ENCODE data around the gene GALNT6. TPM values are rescaled to one million over a fixed set of nuclear protein-coding genes. Genes with fewer than 3 reads are reported as not detected.
"Not testable (repeated sequence)": the region's sequence is repeated elsewhere in the genome, so short reads cannot be mapped to it uniquely, and the experiment has no call there.

The GALNT6 gene
- total RNA-seq, 2 donors from 2014 or later, result 1.3 to 2.8 TPM

DNA sequence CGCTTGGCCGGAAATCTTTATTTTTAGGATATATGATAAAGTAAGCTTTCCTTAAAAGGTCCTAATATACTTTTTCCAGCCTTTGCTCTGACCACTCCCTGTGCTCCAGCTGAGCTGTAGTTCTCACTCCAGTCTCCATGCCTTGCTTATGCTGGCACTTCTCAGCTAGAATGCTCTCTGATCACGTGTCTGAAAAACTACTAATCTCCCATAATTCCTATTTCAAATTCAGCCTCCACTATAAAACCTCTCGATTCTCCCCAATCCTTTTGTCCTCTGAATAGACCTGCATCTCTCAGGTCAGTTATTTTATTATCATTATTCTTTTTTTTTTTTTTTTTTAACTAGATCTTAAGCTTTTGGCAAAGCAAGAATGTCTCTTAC is 70.9 kb downstream of the GALNT6 start:
- no peak overlapping the region for H3K27ac ChIP-seq
- no peaks in the 10 kb centered on the region for H3K36me3 ChIP-seq
- DNase-seq (ENCODE audit: low spot score), result no peak
- H3K4me3 ChIP-seq, result no peak overlapping the region
- H3K9me3 ChIP-seq, result no peaks in the 10 kb centered on the region
- H3K4me1 ChIP-seq, result no peaks in the 10 kb centered on the region
- H3K27me3 ChIP-seq, result no peaks in the 10 kb centered on the region
- TF ChIP-seq, protein P1, sequence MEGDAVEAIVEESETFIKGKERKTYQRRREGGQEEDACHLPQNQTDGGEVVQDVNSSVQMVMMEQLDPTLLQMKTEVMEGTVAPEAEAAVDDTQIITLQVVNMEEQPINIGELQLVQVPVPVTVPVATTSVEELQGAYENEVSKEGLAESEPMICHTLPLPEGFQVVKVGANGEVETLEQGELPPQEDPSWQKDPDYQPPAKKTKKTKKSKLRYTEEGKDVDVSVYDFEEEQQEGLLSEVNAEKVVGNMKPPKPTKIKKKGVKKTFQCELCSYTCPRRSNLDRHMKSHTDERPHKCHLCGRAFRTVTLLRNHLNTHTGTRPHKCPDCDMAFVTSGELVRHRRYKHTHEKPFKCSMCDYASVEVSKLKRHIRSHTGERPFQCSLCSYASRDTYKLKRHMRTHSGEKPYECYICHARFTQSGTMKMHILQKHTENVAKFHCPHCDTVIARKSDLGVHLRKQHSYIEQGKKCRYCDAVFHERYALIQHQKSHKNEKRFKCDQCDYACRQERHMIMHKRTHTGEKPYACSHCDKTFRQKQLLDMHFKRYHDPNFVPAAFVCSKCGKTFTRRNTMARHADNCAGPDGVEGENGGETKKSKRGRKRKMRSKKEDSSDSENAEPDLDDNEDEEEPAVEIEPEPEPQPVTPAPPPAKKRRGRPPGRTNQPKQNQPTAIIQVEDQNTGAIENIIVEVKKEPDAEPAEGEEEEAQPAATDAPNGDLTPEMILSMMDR (IDR thresholded peaks at IDR 0.05), result no peak

DNA sequence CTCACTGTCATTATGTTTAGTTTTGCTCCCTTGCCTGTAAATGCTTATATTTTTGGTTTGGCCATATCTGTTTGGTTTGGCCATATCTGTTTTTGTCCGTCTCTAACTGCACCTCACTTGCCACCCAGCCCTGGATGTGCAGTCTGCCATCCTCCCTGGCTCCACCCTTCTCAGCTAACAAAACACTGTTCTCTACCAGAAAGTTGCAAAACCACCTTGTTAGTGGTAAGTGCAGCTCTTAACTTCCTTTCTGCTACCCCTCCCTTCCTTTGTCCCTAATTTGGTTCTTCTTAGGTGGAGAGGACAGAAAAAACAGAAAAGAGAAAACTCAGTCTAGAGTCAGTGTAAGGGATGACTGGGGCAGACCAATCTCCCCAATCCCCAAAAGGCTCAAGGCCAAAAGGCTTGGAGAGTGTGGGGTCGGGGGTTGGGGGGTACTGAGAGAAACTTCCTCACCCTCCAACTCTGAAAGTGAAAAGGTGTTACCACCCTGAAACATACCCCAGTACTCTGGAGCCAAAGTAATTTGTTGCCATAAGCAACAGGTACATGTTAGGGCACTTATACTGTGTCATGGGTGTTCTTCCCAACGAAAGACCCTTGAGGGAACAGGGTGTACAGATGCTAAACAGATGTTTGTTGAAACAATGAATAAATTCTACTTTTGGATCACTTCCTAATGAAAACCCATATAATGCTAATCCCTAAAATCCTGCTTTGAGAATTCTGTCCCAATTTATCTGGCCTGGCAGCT is 72.2 kb downstream of the GALNT6 start:
- no peak overlapping the region for H3K4me3 ChIP-seq
- TF ChIP-seq, protein P1 (IDR thresholded peaks at IDR 0.05), result no peak
- H3K27ac ChIP-seq, result no peak overlapping the region
- no peaks in the 10 kb centered on the region for H3K4me1 ChIP-seq
- no peaks in the 10 kb centered on the region for H3K27me3 ChIP-seq
- H3K9me3 ChIP-seq, result no peaks in the 10 kb centered on the region
- DNase-seq (ENCODE audit: low spot score), result no peak
- no peaks in the 10 kb centered on the region for H3K36me3 ChIP-seq

DNA sequence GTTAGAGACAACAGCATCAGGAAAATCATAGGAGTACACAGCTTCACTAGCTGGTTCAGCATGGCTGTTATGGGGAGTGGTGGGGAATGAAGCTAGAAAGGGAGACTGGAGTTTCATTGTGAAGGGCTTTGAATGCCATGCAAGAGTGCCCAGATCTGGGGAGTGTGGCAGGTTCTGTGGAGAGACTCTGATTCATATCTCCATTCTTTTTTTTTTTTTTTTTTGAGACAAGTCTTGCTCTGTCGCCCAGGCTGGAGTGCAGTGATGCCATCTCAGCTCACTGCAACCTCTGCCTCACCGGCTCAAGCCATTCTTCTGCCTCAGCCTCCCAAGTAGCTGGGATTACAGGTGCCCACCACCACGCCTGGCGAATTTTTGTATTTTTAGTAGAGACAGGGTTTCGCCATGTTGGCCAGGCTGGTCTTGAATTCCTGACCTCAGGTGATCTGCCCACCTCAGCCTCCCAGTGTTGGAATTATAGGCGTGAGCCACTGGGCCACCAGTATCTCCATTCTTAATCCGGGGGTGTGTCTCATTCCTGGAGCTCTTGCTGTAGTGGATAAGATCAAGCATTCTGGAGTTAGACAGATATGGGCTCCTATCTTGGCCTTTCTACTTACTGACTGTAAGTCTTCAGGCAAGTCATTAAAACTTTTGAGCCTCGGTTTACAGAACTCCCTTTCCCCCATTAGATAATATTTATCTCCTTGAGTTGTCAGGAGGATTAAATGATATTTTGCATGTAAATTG is 73.0 kb downstream of the GALNT6 start:
- not testable (repeated sequence) for DNase-seq (ENCODE audit: low spot score); H3K27ac ChIP-seq; H3K27me3 ChIP-seq; H3K4me3 ChIP-seq; H3K9me3 ChIP-seq; H3K4me1 ChIP-seq; H3K36me3 ChIP-seq

DNA sequence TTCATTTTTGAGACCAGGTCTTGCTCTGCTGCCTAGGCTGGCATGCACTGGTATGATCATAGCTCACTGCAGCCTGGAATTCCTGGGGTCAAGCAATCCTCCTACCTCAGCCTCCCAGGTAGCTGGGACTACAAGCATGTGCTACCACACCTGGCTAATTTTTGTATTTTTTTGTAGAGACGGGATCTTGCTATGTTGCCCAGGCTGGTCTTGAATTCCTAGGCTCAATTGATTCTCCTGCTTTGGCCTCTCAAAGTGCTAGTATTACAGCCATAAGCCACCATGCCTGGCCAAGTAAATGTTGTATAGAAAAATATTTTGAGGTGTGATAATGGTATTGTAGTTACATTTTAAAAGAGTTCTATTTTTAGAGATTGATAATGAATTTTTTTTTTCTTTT is 79.8 kb downstream of the GALNT6 start:
- no peaks in the 10 kb centered on the region for H3K36me3 ChIP-seq
- no peaks in the 10 kb centered on the region for H3K27me3 ChIP-seq
- no peak overlapping the region for H3K27ac ChIP-seq
- no peak overlapping the region for H3K4me3 ChIP-seq
- no peaks in the 10 kb centered on the region for H3K9me3 ChIP-seq
- H3K4me1 ChIP-seq, result no peaks in the 10 kb centered on the region
- TF ChIP-seq, protein P1 (IDR thresholded peaks at IDR 0.05), result no peak
- DNase-seq (ENCODE audit: low spot score), result no peak

DNA sequence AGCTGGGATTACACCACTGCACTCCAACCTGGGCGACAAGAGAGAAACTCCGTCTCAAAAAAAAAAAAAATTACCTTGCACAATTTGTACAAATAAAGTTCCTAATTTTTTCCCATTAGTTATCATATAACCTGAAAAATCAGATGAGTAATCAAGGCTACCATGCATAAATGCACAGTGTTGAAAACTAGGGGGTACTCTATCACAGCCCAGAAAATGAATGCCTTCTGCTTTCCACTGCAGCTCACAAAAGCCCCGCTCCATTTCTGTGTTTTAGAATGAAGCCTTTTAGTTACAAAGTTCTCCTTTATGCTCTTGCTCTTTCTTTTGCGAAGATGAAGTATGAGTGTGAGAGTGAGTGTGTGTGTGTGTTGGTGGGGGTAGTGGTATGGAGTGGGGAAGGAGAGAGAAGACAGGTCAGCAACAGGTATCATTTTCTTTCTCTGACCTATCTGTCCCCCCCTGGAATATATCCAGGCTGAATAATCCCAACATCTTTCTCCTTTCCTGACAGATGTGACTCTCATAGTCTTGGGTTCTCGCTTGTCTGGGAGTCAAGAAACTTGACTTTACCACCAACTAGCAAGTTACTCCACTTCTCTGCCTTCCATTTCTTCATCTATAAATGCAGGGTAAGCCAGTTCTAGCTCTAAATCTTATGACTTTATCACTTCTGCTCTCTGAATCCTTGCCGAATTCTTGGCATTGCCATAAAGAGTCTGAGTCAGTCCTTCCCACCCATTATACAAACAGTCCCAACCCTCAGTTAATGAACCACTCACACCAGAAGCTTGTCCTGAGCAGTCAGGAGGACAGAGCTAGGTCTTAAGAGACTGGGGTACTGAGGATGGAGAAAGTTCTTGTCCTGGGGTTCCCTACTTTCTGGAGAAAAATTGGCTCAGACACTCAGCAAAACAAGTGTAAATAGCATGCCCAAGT is 83.3 kb downstream of the GALNT6 start:
- Histone ChIP-seq H3K27me3 (no peaks in the 10 kb centered on the region), H3K9me3 (no peaks in the 10 kb centered on the region), H3K36me3 (no peaks in the 10 kb centered on the region), H3K27ac (no peak overlapping the region), H3K4me1 (no peaks in the 10 kb centered on the region), H3K4me3 (no peak overlapping the region)
- no peak for DNase-seq (ENCODE audit: low spot score)
- TF ChIP-seq, protein P1 (IDR thresholded peaks at IDR 0.05), result no peak

DNA sequence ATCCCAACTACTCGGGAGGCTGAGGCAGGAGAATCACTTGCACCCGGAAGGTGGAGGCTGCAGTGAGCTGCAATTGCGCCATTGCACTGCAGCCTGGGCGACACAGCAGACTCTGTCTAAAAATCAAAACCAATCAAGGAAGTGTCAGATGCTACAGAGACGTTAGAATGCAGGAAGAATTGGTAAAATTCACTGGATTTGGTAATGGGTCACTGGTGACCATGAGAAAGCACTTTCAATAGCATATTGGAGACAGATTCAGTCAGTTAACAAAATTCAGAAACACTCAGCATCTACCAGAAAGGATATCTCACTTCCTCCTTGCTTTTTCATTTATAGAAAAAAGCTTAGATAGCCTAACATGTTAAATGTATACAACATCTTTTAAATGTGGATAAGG is 84.7 kb downstream of the GALNT6 start:
- Histone ChIP-seq H3K27ac (no peak overlapping the region), H3K4me3 (no peak overlapping the region), H3K36me3 (no peaks in the 10 kb centered on the region), H3K9me3 (no peaks in the 10 kb centered on the region), H3K27me3 (no peaks in the 10 kb centered on the region), H3K4me1 (no peaks in the 10 kb centered on the region)
- DNase-seq (ENCODE audit: low spot score), result no peak
- TF ChIP-seq, protein P1 (IDR thresholded peaks at IDR 0.05), result no peak
